NCI-H526 treated with DMSO at 0.1 percent for 48 hours (cell line): ENCODE results near the gene CARD14.
A peak's percentile ranks its signal among the peaks of the same experiment; 100 is the strongest.
"Not testable (repeated sequence)": the region's sequence is repeated elsewhere in the genome, so short reads cannot be mapped to it uniquely, and the experiment has no call there.

Source experiments
- DNase-seq: peaks from one replicate; lab custom pipeline; 2025; lab: John Stamatoyannopoulos, UW

Gene CARD14

DNA sequence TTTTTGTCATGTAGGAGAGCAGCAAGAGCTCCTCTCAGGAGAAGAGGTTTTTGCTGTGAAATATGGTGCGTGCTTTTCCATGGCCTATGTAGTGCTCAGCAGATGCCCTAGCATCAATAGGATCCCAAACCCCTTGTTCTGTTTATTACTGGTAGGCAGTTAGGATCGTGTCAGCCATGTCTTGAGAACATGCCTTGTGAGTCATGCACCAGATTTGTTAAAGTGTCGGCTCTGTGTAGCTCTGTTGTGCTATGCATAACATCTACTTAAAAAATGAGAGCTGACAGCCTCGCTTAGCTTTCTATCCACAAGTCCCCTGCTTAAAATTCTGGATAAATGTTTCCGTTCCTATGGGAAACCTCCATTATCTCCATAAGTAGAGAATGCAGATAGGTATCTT, 18.5 kb upstream of the CARD14 start:
- no peak for DNase-seq

GRCh38 chr17:80152081-80152702, 17.6 kb upstream of the CARD14 start:
- DNase-seq: no peak

- DNase-seq: no peak
These were observed 16.8 kb upstream of the CARD14 start for GRCh38 chr17:80153004-80153403.

DNA sequence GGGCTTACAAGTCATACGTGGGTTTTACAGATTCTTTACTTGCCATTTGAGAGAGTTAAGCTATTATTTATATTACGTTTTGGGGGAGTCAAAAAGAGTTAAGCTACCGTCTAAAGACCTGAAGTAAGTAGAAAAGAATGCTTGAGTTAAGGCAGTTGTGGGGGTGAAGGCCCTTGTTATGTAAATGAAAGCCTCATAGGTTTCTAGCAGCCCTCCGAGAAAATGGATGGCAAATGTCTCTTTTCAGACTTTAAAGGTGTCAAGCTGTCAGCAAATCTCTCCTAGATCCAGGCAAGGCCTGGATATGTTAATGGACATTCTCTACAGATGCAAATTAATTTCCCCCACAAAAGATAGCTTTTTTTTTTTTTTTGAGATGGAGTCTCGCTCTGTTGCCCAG, 15.7 kb upstream of the CARD14 start:
- DNase-seq: no peak

GRCh38 chr17:80155600-80155999, 14.2 kb upstream of the CARD14 start:
- not testable (repeated sequence) for DNase-seq

GRCh38 chr17:80158846-80159245, 11.0 kb upstream of the CARD14 start:
- no peak for DNase-seq

- DNase-seq: no peak
These were observed 9.3 kb upstream of the CARD14 start for GRCh38 chr17:80160536-80160935.

- no peak for DNase-seq
These were observed 6.5 kb upstream of the CARD14 start for GRCh38 chr17:80163336-80163735.

DNA sequence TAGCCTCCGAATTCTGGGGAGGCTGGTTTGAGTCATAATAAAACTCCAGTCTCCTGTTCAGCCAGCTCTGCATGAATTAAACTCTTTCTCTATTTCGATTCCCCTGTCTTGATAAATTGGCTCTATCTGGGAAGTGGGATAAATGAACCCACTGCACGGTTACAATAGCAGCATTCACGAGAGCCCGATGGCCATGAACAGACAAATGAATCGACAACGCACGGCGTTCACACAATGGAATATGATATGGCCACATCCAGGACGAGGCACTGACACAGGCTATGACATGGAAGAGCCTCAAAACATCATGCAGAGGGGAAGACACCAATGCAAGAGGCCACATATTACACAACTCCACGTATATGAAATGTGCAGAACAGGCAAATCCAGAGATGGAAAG, 5.6 kb upstream of the CARD14 start:
- DNase-seq: no peak

DNA sequence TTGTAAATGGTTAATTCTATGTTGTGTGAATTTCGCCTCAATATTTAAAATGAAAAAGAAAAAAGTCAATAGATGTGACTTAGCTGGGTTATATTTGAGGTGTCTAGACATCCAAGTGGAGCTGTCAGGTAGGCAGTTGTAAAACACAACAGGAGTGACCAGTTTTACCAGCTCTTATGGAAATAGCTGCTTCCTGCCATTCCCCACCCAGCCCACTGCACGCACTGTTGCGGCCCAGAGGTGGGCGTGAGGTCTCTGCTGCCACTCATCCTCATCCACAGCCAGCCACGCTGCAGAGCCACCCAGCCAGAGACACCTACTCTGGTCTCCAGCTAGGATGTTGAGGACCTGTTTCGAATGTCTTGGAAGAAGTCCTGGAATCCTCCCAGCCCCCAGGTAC, 3.4 kb upstream of the CARD14 start:
- DNase-seq: peak; percentile 46

- no peak for DNase-seq
These were observed 1.5 kb upstream of the CARD14 start for GRCh38 chr17:80168371-80168770.

DNA sequence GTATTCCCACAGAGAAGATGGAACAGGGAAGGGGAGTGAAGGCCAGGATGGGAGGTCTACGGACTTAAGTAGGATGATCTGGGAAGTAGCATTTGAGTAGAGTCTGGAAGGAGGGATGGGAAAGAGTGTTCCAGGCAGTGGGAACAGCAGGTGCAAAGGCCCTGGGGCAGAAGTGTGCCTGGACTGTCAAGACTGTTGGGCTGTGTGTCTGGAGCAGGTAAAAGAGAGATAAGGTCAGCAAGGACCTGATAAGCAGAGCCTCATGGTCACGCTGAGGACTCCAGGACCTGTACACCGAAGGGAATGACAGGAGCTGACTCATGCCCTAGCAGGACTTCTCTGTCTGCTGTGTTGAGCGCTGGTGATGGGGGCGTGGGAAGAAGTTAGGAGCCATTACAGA, 723 bp upstream of the CARD14 start:
- no peak for DNase-seq

GRCh38 chr17:80171681-80172080, 1.9 kb downstream of the CARD14 start:
- DNase-seq: no peak

GRCh38 chr17:80173126-80173525, 3.3 kb downstream of the CARD14 start:
- no peak for DNase-seq

DNA sequence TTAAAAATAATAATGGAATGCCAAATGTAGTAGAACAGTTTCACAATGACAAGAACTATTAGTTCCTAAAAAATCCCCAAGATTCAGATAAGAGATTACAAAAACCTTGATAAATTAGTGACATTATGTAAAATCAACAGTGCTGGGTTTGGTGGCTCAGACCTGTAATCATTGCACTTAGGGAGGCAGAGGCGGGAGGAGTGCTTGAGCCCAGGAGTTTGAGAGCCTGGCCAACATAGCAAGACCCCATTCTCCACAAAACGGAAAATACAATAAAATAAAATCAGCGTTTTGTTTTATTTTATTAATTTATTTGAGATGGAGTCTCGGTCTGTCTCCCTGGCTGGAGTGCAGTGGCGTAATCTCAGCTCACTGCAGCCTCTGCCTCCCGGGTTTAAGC, 4.1 kb downstream of the CARD14 start:
- DNase-seq: no peak

GRCh38 chr17:80176757-80177156, 6.9 kb downstream of the CARD14 start:
- no peak for DNase-seq

- DNase-seq: no peak
These were observed 8.3 kb downstream of the CARD14 start for GRCh38 chr17:80177986-80178595.

- no peak for DNase-seq
These were observed 10.4 kb downstream of the CARD14 start for GRCh38 chr17:80180192-80180591.

GRCh38 chr17:80181431-80181830, 11.6 kb downstream of the CARD14 start:
- DNase-seq: no peak

GRCh38 chr17:80182118-80182844, 12.5 kb downstream of the CARD14 start:
- DNase-seq: no peak

- no peak for DNase-seq
These were observed 13.0 kb downstream of the CARD14 start for GRCh38 chr17:80182845-80183223.

GRCh38 chr17:80183581-80184422, 14.0 kb downstream of the CARD14 start:
- no peak for DNase-seq

DNA sequence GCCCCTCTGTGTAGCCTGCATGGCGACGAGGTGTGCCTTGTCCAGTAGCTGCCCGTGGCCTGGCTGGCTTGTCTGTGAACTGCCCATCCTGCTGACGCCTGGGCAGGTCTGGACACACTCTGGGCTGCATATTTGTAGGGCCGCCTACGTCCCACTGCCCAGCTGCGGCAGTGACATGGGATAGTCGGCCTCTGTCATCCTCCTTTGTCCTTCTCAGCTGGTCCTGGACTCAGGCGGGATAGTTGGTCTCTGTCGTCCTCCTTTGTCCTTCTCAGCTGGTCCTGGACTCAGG, 14.5 kb downstream of the CARD14 start:
- DNase-seq: no peak
